GM21390 (cell line): ENCODE data around the gene CCL11.
"Not testable (repeated sequence)": the region's sequence is repeated elsewhere in the genome, so short reads cannot be mapped to it uniquely, and the experiment has no call there.

Experiments
- ATAC-seq: cut with Tn5 transposase; IDR thresholded peaks from one replicate; pipeline ENCODE4 v1.9.1; 2021; ENCODE audit not compliant: unreplicated experiment

Gene CCL11

DNA sequence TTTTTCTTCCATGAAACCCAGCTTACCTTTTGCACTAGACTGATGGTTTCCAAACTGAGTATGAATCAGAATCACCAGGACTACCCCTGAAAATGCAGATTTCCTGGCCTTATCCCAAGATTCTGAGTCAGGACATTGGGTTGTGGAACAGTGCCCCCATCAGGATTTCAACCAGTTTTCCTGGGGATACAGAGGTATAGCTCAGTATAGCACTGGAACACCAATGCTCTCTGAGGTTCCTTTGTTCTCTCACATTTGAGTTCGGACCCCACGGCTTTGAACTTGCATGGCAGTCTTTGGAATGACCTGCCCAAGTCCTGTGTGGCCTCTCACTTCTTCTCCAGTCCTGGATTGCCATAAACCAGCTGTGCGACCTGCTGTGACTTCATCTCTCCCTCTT, 20.9 kb downstream of the CCL11 start:
- no peak for ATAC-seq

DNA sequence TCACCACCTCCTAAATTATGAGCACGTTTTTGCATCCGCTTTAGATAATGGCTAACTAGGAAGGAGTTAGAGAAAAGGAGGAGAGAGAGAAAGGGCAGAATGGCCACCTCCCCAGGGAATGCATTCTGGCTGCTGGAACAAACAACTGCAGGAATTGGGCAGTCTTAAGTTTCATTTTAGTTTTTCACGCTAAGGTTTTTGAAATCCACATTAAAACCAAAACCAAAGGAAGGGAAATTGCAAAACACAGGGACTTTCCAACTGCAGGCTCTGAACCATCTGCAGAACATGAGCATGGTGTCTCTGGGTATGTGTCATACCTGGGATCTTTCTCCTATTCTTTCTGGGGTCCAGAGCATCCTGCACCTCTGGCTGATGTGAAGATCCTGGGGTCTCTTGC, 21.6 kb downstream of the CCL11 start:
- ATAC-seq = no peak

GRCh38 chr17:34308371-34308770, 22.8 kb downstream of the CCL11 start:
- ATAC-seq = no peak

DNA sequence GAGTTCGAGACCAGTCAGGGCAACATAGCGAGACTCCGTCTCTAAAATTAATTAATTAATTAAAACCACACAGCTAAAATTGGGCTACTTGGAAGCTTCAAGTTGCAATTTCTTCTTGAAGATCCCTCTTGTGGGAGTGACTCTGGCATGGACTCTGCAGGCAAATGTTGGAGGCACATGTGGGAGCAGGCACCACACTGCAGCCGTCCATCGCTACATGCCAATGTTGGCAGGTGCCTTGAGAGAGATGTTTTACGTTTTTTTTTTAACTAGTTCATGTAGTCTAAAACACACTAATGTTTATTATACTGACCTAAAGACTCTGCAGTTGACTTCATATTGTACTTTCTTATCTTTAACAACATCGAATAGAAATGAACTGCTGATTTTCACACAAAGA, 25.7 kb downstream of the CCL11 start:
- no peak for ATAC-seq

DNA sequence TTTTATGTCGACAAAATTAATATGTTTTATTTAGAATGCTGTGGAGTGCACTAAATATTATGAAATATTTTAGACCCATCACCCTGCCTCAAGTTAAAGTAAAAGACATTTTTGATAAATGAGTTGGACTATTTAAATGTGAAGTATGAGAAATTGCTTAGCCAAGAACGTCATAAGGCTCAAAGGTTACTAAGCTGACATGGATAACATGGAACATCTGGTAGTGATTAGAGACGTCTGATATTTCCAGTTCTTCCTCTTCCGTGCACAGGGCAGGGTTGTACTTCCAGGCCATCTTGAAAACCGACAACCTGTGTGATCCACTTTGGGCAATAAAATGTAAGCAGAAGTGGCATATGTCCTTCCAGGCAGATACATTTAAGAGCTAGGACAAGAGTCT, 26.5 kb downstream of the CCL11 start:
- no peak for ATAC-seq

DNA sequence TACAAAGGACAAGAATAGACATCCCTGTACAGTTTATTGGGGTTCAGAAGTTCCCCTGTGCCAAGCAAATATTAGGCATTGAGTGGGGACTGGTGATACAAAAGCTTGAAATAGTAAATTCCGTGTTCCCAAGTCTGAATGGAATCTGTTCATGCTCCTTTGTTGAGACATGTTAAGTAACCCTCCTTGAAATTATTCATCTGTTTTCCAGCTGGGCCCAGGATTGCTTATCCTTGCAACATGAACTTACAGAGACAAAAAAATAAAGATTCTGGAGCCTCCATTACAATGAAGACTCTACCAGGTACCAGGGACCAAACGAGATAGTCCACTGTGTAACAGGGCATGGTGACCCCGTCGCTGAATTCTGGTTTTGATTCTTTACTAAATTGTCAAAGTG, 27.6 kb downstream of the CCL11 start:
- ATAC-seq = no peak

- ATAC-seq = no peak
Measured at GRCh38 chr17:34314279-34314678, 28.7 kb downstream of the CCL11 start.

DNA sequence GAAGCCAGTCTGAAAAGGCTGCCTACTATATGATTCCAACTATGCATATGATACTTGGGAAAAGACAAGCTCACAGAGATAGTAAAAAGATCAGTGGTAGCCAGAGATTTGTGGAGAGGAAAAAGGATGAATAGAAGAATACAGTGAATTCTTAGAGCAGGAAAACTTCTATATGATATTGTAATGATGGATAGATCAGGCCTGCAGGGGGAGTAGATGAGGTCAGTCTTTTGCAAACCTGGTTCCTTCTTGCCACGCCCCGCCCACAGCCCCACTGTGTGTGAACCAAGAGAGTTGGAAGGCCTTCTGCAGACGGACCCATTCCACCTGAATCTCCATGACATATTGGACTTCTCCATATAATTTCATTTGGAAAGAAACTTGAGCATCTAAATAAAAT, 32.9 kb downstream of the CCL11 start:
- ATAC-seq = no peak

DNA sequence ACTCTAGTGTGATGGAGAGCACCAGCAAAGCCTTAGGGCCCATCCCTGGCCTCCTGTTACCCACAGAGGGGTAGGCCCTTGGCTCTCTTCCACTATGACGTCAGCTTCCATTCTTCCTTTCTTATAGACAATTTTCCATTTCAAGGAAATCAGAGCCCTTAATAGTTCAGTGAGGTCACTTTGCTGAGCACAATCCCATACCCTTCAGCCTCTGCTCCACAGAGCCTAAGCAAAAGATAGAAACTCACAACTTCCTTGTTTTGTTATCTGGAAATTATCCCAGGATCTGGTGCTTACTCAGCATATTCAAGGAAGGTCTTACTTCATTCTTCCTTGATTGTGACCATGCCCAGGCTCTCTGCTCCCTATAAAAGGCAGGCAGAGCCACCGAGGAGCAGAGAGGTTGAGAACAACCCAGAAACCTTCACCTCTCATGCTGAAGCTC, 33.5 kb downstream of the CCL11 start, which contains the start of gene CCL8:
CCL8 (plus strand) TSS at position 397 of the 445 bp plus-strand sequence. CDS start 67 bp downstream, outside the sequence.
- ATAC-seq = no peak

GRCh38 chr17:34321964-34322363, 36.4 kb downstream of the CCL11 start:
- no peak for ATAC-seq

- not testable (repeated sequence) for ATAC-seq
Measured at GRCh38 chr17:34327580-34327979, 42.0 kb downstream of the CCL11 start.

DNA sequence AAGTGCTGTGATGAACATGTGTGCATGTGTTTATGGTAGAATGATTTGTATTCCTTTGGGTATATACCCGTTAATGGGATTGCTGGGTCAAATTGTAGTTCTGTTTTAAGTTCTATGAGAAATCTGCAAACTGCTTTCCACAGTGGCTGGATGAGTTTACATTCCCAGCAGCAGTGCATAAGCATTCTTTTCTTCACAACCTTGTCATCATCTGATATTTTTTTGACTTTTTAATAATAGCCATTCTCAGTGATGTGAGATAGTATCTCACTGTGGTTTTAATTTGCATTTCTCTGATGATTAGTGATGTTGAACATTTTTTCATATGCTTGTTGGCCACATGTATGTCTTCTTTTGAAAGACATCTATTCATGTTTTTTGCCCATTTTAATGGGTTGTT, 52.2 kb downstream of the CCL11 start:
- no peak for ATAC-seq
